ENCODE results near the gene USP37. TPM values are rescaled to one million over a fixed set of nuclear protein-coding genes. Genes with fewer than 3 reads are reported as not detected.

The USP37 gene
- 7.7 and 10.4 TPM in 2 replicates for total RNA-seq

GRCh38 chr2:218568190-218569037 is at the start of gene USP37, which contains the start of gene CNOT9:
Gene USP37, minus strand, starts transcription at chr2:218568351. Its CDS starts 9,698 bp downstream, at chr2:218558653.
Gene CNOT9, plus strand, starts transcription at chr2:218568839. Its CDS starts 116 bp downstream, at chr2:218568955.

GRCh38 chr2:218607436-218608115 is 39.4 kb upstream of the USP37 start, which contains the start of gene PLCD4:
Gene PLCD4, plus strand, starts transcription at chr2:218607899. Its CDS starts 7,841 bp downstream, at chr2:218615740.

DNA sequence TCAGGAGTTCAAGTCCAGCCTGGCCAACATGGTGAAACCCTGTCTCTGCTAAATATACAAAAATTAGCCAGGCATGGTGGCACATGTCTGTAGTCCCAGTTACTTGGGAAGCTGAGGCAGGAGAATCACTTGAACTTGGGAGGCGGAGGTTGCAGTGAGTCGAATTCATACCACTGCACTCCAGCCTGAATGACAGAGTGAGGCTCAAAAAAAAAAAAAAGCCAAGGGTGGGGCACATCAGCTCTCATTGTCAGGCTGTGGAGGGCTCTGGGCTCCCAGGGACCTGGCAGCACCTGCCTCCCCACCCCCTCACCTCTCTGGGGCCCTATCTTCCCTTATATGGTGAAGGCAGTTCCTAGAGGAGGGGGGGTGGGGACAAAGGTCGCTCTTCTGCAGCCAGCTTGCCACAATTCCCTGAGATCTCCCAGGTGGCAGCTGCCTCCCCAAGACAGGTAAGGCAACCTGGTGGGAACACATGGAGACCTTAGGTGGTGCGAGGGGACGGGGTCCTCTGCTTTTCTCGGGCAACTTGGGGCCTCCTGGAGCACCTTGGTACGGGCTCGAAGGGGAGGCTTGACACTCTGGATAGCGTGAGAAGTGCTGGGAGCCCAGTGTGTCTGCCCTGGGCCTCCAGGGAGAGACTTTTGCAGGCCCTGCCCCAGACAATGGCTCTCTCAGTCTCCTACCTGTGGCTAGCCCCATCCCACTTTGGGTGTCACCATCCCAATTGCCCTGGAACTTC is 149.3 kb downstream of the USP37 start, which contains the start of gene VIL1:
Gene VIL1 (plus strand): TSS at position 407 of the 742 bp plus-strand sequence. CDS start 4,656 bp downstream, outside the sequence.

Other genes starting within 250 kb of the USP37 start
- not detected in 2 replicates for gene CATIP, start 211.5 kb downstream of the USP37 start, total RNA-seq
- gene SLC11A1, start 186.1 kb downstream of the USP37 start, total RNA-seq: under 0.01 and 0.19 TPM in 2 replicates
- 34.9 and 66.9 TPM in 2 replicates for gene CTDSP1, start 168.5 kb downstream of the USP37 start, total RNA-seq
- gene VIL1, start 149.2 kb downstream of the USP37 start, total RNA-seq: not detected in 2 replicates
- gene CNOT9, start 488 bp upstream of the USP37 start, total RNA-seq: 33.5 and 42.1 TPM in 2 replicates
- gene PLCD4, start 39.5 kb upstream of the USP37 start, total RNA-seq: 0.85 and 1.6 TPM in 2 replicates
- gene ZNF142, start 91.3 kb upstream of the USP37 start, total RNA-seq: 6.5 and 8.2 TPM in 2 replicates
- 35.8 and 45.3 TPM in 2 replicates for gene BCS1L, start 91.3 kb upstream of the USP37 start, total RNA-seq
- gene RNF25, start 103.7 kb upstream of the USP37 start, total RNA-seq: 30.0 and 44.4 TPM in 2 replicates
- 10.9 and 24.0 TPM in 2 replicates for gene STK36, start 103.7 kb upstream of the USP37 start, total RNA-seq
- 5.6 and 8.7 TPM in 2 replicates for gene TTLL4, start 142.5 kb upstream of the USP37 start, total RNA-seq
- 5.8 and 8.6 TPM in 2 replicates for gene CYP27A1, start 213.8 kb upstream of the USP37 start, total RNA-seq

Data from endothelial cell of coronary artery (primary cell).